Measurements from ENCODE around the gene DNAJC2. TPM values are rescaled to one million over a fixed set of nuclear protein-coding genes. Genes with fewer than 3 reads are reported as not detected.
A peak's percentile ranks its signal among the peaks of the same experiment; 100 is the strongest.
"Not testable (repeated sequence)": the region's sequence is repeated elsewhere in the genome, so short reads cannot be mapped to it uniquely, and the experiment has no call there.

DNAJC2 gene
- polyA plus RNA-seq, 4 donors = 22.2 to 36.3 (median 31.2) TPM

- FAIRE-seq (no peak), DNase-seq (peak; percentile 92 to 95)
- H3K4me3 ChIP-seq (ENCODE audit: low read depth in 1 of 3, low read length in 3 of 3) = peak within 1 kb of the TSS; percentile 76 to 88 (median 80)
- peaks cover 0 to 12% (median 12%) of the 10 kb centered on the region in 3 donors for H3K36me3 ChIP-seq (ENCODE audit: control insufficient read depth in 3 of 3, insufficient read depth in 2 of 3, low read depth in 1 of 3, low read length in 3 of 3)
- H3K9me3 ChIP-seq (ENCODE audit: control insufficient read depth in 2 of 2, insufficient read depth in 1 of 2, low read depth in 1 of 2, low read length in 1 of 2) = no peaks in the 10 kb centered on the region
- peak within 1 kb of the TSS; percentile 70 to 95 (median 77) for H3K27ac ChIP-seq (ENCODE audit: low read depth in 1 of 3, low read length in 2 of 3)
- H3K27me3 ChIP-seq (ENCODE audit: control insufficient read depth in 3 of 3, insufficient read depth in 3 of 3, low read length in 3 of 3) = no peaks in the 10 kb centered on the region
- peaks cover 3 to 9% (median 4%) of the 10 kb centered on the region in 3 donors for H3K4me1 ChIP-seq (ENCODE audit: control insufficient read depth in 3 of 3, insufficient read depth in 2 of 3, low read depth in 1 of 3, low read length in 2 of 3)
- WGBS, 3 donors = 2 to 3% (median 2%) methylated on average over 52 of the region's 52 CpGs
Measured at GRCh38 chr7:103296901-103297836, 47.4 kb downstream of the DNAJC2 start, which contains the start of gene PMPCB. Gene PMPCB, plus strand, starts transcription at chr7:103297435. Its CDS starts 25 bp downstream, at chr7:103297460.

GRCh38 chr7:103293526-103293925 is 51.0 kb downstream of the DNAJC2 start:
- 93 to 100% (median 100%) methylated on average over 1 of the region's 1 CpG for WGBS, 3 donors
- no peak for DNase-seq
- Histone ChIP-seq H3K4me1 (ENCODE audit: control insufficient read depth in 3 of 3, insufficient read depth in 2 of 3, low read depth in 1 of 3, low read length in 2 of 3) (peaks cover 1 to 4% (median 2%) of the 10 kb centered on the region in 3 donors), H3K9me3 (ENCODE audit: control insufficient read depth in 2 of 2, insufficient read depth in 1 of 2, low read depth in 1 of 2, low read length in 1 of 2) (no peaks in the 10 kb centered on the region), H3K27me3 (ENCODE audit: control insufficient read depth in 3 of 3, insufficient read depth in 3 of 3, low read length in 3 of 3) (no peaks in the 10 kb centered on the region), H3K4me3 (ENCODE audit: low read depth in 1 of 3, low read length in 3 of 3) (no peak overlapping the region), H3K36me3 (ENCODE audit: control insufficient read depth in 3 of 3, insufficient read depth in 2 of 3, low read depth in 1 of 3, low read length in 3 of 3) (no peaks in the 10 kb centered on the region), H3K27ac (ENCODE audit: low read depth in 1 of 3, low read length in 2 of 3) (no peak overlapping the region)
- FAIRE-seq = no peak

GRCh38 chr7:103292122-103292521 is 52.4 kb downstream of the DNAJC2 start:
- no peak for FAIRE-seq

GRCh38 chr7:103282802-103283427 is 61.7 kb downstream of the DNAJC2 start:
- H3K9me3 ChIP-seq (ENCODE audit: control insufficient read depth in 2 of 2, insufficient read depth in 1 of 2, low read depth in 1 of 2, low read length in 1 of 2); H3K4me3 ChIP-seq (ENCODE audit: low read depth in 1 of 3, low read length in 3 of 3); H3K27me3 ChIP-seq (ENCODE audit: control insufficient read depth in 3 of 3, insufficient read depth in 3 of 3, low read length in 3 of 3); H3K27ac ChIP-seq (ENCODE audit: low read depth in 1 of 3, low read length in 2 of 3); H3K36me3 ChIP-seq (ENCODE audit: control insufficient read depth in 3 of 3, insufficient read depth in 2 of 3, low read depth in 1 of 3, low read length in 3 of 3); H3K4me1 ChIP-seq (ENCODE audit: control insufficient read depth in 3 of 3, insufficient read depth in 2 of 3, low read depth in 1 of 3, low read length in 2 of 3); DNase-seq: not testable (repeated sequence)
- FAIRE-seq = peak; percentile 95
- WGBS, 3 donors = 40 to 45% (median 42%) methylated on average over 3 of the region's 3 CpGs

More at GRCh38 chr7:103292122-103292521, 52.4 kb downstream of the DNAJC2 start:
- no peak for DNase-seq
- Histone ChIP-seq H3K27ac (ENCODE audit: low read depth in 1 of 3, low read length in 2 of 3) (no peak overlapping the region), H3K4me3 (ENCODE audit: low read depth in 1 of 3, low read length in 3 of 3) (no peak overlapping the region), H3K27me3 (ENCODE audit: control insufficient read depth in 3 of 3, insufficient read depth in 3 of 3, low read length in 3 of 3) (no peaks in the 10 kb centered on the region), H3K4me1 (ENCODE audit: control insufficient read depth in 3 of 3, insufficient read depth in 2 of 3, low read depth in 1 of 3, low read length in 2 of 3) (peaks cover 0 to 4% (median 0%) of the 10 kb centered on the region in 3 donors), H3K36me3 (ENCODE audit: control insufficient read depth in 3 of 3, insufficient read depth in 2 of 3, low read depth in 1 of 3, low read length in 3 of 3) (no peaks in the 10 kb centered on the region), H3K9me3 (ENCODE audit: control insufficient read depth in 2 of 2, insufficient read depth in 1 of 2, low read depth in 1 of 2, low read length in 1 of 2) (no peaks in the 10 kb centered on the region)
- 60 to 74% (median 71%) methylated on average over 3 of the region's 3 CpGs for WGBS, 3 donors

GRCh38 chr7:103280803-103281155 is 63.8 kb downstream of the DNAJC2 start:
- H3K9me3 ChIP-seq (ENCODE audit: control insufficient read depth in 2 of 2, insufficient read depth in 1 of 2, low read depth in 1 of 2, low read length in 1 of 2); H3K4me1 ChIP-seq (ENCODE audit: control insufficient read depth in 3 of 3, insufficient read depth in 2 of 3, low read depth in 1 of 3, low read length in 2 of 3); DNase-seq; H3K36me3 ChIP-seq (ENCODE audit: control insufficient read depth in 3 of 3, insufficient read depth in 2 of 3, low read depth in 1 of 3, low read length in 3 of 3); FAIRE-seq; H3K27me3 ChIP-seq (ENCODE audit: control insufficient read depth in 3 of 3, insufficient read depth in 3 of 3, low read length in 3 of 3): not testable (repeated sequence)
- Histone ChIP-seq H3K27ac (ENCODE audit: low read depth in 1 of 3, low read length in 2 of 3) (peak overlapping the region in 1 of 3 donors; percentile 17), H3K4me3 (ENCODE audit: low read depth in 1 of 3, low read length in 3 of 3) (peak overlapping the region; percentile 14 to 60 (median 52))
- WGBS, 3 donors = 1% methylated on average over 25 of the region's 25 CpGs

GRCh38 chr7:103279963-103280802 is 64.4 kb downstream of the DNAJC2 start:
- not testable (repeated sequence) for H3K27me3 ChIP-seq (ENCODE audit: control insufficient read depth in 3 of 3, insufficient read depth in 3 of 3, low read length in 3 of 3); FAIRE-seq; H3K36me3 ChIP-seq (ENCODE audit: control insufficient read depth in 3 of 3, insufficient read depth in 2 of 3, low read depth in 1 of 3, low read length in 3 of 3); H3K9me3 ChIP-seq (ENCODE audit: control insufficient read depth in 2 of 2, insufficient read depth in 1 of 2, low read depth in 1 of 2, low read length in 1 of 2); H3K4me1 ChIP-seq (ENCODE audit: control insufficient read depth in 3 of 3, insufficient read depth in 2 of 3, low read depth in 1 of 3, low read length in 2 of 3)
- Histone ChIP-seq H3K4me3 (ENCODE audit: low read depth in 1 of 3, low read length in 3 of 3) (peak overlapping the region; percentile 14 to 60 (median 52)), H3K27ac (ENCODE audit: low read depth in 1 of 3, low read length in 2 of 3) (peak overlapping the region in 1 of 3 donors; percentile 17)
- DNase-seq = peak; percentile 55 to 66
- WGBS, 3 donors = 0 to 1% (median 0%) methylated on average over 56 to 71 of the region's 71 CpGs

GRCh38 chr7:103279636-103279962 is 65.0 kb downstream of the DNAJC2 start:
- not testable (repeated sequence) for FAIRE-seq; H3K4me1 ChIP-seq (ENCODE audit: control insufficient read depth in 3 of 3, insufficient read depth in 2 of 3, low read depth in 1 of 3, low read length in 2 of 3); H3K9me3 ChIP-seq (ENCODE audit: control insufficient read depth in 2 of 2, insufficient read depth in 1 of 2, low read depth in 1 of 2, low read length in 1 of 2); H3K36me3 ChIP-seq (ENCODE audit: control insufficient read depth in 3 of 3, insufficient read depth in 2 of 3, low read depth in 1 of 3, low read length in 3 of 3); DNase-seq; H3K27me3 ChIP-seq (ENCODE audit: control insufficient read depth in 3 of 3, insufficient read depth in 3 of 3, low read length in 3 of 3); H3K27ac ChIP-seq (ENCODE audit: low read depth in 1 of 3, low read length in 2 of 3)
- WGBS, 3 donors = 0 to 1% (median 1%) methylated on average over 12 of the region's 12 CpGs
- H3K4me3 ChIP-seq (ENCODE audit: low read depth in 1 of 3, low read length in 3 of 3) = peak overlapping the region; percentile 3 to 60 (median 52)

GRCh38 chr7:103278195-103278594 is 66.4 kb downstream of the DNAJC2 start:
- not testable (repeated sequence) for FAIRE-seq; H3K4me1 ChIP-seq (ENCODE audit: control insufficient read depth in 3 of 3, insufficient read depth in 2 of 3, low read depth in 1 of 3, low read length in 2 of 3); H3K27ac ChIP-seq (ENCODE audit: low read depth in 1 of 3, low read length in 2 of 3); H3K36me3 ChIP-seq (ENCODE audit: control insufficient read depth in 3 of 3, insufficient read depth in 2 of 3, low read depth in 1 of 3, low read length in 3 of 3); H3K27me3 ChIP-seq (ENCODE audit: control insufficient read depth in 3 of 3, insufficient read depth in 3 of 3, low read length in 3 of 3); H3K9me3 ChIP-seq (ENCODE audit: control insufficient read depth in 2 of 2, insufficient read depth in 1 of 2, low read depth in 1 of 2, low read length in 1 of 2); DNase-seq; H3K4me3 ChIP-seq (ENCODE audit: low read depth in 1 of 3, low read length in 3 of 3)
- 83 to 89% (median 86%) methylated on average over 2 of the region's 2 CpGs for WGBS, 3 donors
